ENCODE measurements around the gene C1orf87.

Gene C1orf87

GRCh38 chr1:59952065-59952464 is 121.5 kb downstream of the C1orf87 start:
- in situ Hi-C loops (cut with HindIII; ENCODE audit: low sequenced_read_pairs) = loop anchor here (5.0 kb wide), 1 partner anchor 70 kb away; no protein-coding TSS in a partner anchor

- in situ Hi-C loops (cut with HindIII; ENCODE audit: low sequenced_read_pairs) = loop anchor here (5.0 kb wide), 1 partner anchor 67 kb away; no protein-coding TSS in a partner anchor
These were observed 123.9 kb downstream of the C1orf87 start for GRCh38 chr1:59949648-59950047.

GRCh38 chr1:59948990-59949389 is 124.6 kb downstream of the C1orf87 start:
- in situ Hi-C loops (cut with HindIII; ENCODE audit: low sequenced_read_pairs) = no loop called here

GRCh38 chr1:59947047-59947938 is 126.3 kb downstream of the C1orf87 start:
- in situ Hi-C loops (cut with HindIII; ENCODE audit: low sequenced_read_pairs) = no loop called here

GRCh38 chr1:59945790-59946189 is 127.8 kb downstream of the C1orf87 start:
- in situ Hi-C loops (cut with HindIII; ENCODE audit: low sequenced_read_pairs) = no loop called here
